Measurements from ENCODE around the gene ICAM4. TPM values are rescaled to one million over a fixed set of nuclear protein-coding genes. Genes with fewer than 3 reads are reported as not detected.

ICAM4 gene
- total and polyA plus RNA-seq, 2 of the 13 experiments (the other 11 are each of a cell fraction or from before 2014, with no cell fraction given), result 2.9 to 4.0 TPM

- peak; percentile 29; the same call in 1 of the 2 replicates for TF ChIP-seq GZF1 (CRISPR knock-in tag; IDR thresholded peaks at IDR 0.05)
- peak; percentile 84 for TF ChIP-seq NR2C2 (CRISPR knock-in tag; IDR thresholded peaks at IDR 0.05; ENCODE audit: borderline replicate concordance)
- peak; percentile 93 for TF ChIP-seq ZNF792 (CRISPR knock-in tag; IDR thresholded peaks at IDR 0.05)
- TF ChIP-seq MATR3 (CRISPR knock-in tag; IDR thresholded peaks at IDR 0.05), result no peak
- TF ChIP-seq ZFP82 (CRISPR knock-in tag; IDR thresholded peaks at IDR 0.05; ENCODE audit: borderline replicate concordance), result peak; percentile 95
- peak; percentile 28; the same call in 1 of the 2 replicates for TF ChIP-seq ZNF318 (CRISPR knock-in tag; IDR thresholded peaks at IDR 0.05)
- no peak for TF ChIP-seq CHD2 (IDR thresholded peaks at IDR 0.05; ENCODE audit: low read depth, low read length)
- no peak for TF ChIP-seq PLRG1 (conservative IDR thresholded peaks at IDR 0.05)
- peak; percentile 82; the same call in 1 of the 2 replicates for TF ChIP-seq ZNF253 (CRISPR knock-in tag; IDR thresholded peaks at IDR 0.05; ENCODE audit: borderline replicate concordance)
- TF ChIP-seq ZNF572 (CRISPR knock-in tag; IDR thresholded peaks at IDR 0.05), result peak; percentile 94
- TF ChIP-seq MEIS2 (CRISPR knock-in tag; IDR thresholded peaks at IDR 0.05), result peak; percentile 84; the same call in 1 of the 2 replicates
- 0 out of 2 replicates have a peak, but pooled peaks have one; percentile 16 for TF ChIP-seq ZNF362 (CRISPR knock-in tag; IDR thresholded peaks at IDR 0.05; ENCODE audit: borderline replicate concordance)
- peak; percentile 61; the same call in 1 of the 2 replicates for TF ChIP-seq TFAP4 (IDR thresholded peaks at IDR 0.05; ENCODE audit: borderline replicate concordance, low read depth)
- peak; percentile 87 for TF ChIP-seq RFXANK (CRISPR knock-in tag; IDR thresholded peaks at IDR 0.05)
- peak; percentile 67; the same call in 1 of the 2 replicates for TF ChIP-seq ZBTB37 (CRISPR knock-in tag; IDR thresholded peaks at IDR 0.05)
- TF ChIP-seq ZNF7 (CRISPR knock-in tag; IDR thresholded peaks at IDR 0.05), result peak; percentile 40
Measured at GRCh38 chr19:10270616-10271394, 15.9 kb upstream of the ICAM4 start, which contains the start of gene ICAM1 (continued).
